ENCODE measurements around the gene SFMBT2.
"Not testable (repeated sequence)": the region's sequence is repeated elsewhere in the genome, so short reads cannot be mapped to it uniquely, and the experiment has no call there.

The SFMBT2 gene

GRCh38 chr10:7320072-7320471 lies 90.8 kb downstream of the SFMBT2 start:
- DNase-seq (ENCODE audit: low read depth): no peak

- DNase-seq (ENCODE audit: low read depth): no peak
Measured at GRCh38 chr10:7319632-7320031, 91.2 kb downstream of the SFMBT2 start.

- DNase-seq (ENCODE audit: low read depth): no peak
Measured at GRCh38 chr10:7318836-7319235, 92.0 kb downstream of the SFMBT2 start.

GRCh38 chr10:7317786-7318446 lies 92.9 kb downstream of the SFMBT2 start:
- no peak for DNase-seq (ENCODE audit: low read depth)

- DNase-seq (ENCODE audit: low read depth): no peak
Measured at GRCh38 chr10:7316839-7317238, 94.0 kb downstream of the SFMBT2 start.

- DNase-seq (ENCODE audit: low read depth): no peak
Measured at GRCh38 chr10:7315906-7316305, 94.9 kb downstream of the SFMBT2 start.

- DNase-seq (ENCODE audit: low read depth): no peak
Measured at GRCh38 chr10:7314170-7314569, 96.7 kb downstream of the SFMBT2 start.

- DNase-seq (ENCODE audit: low read depth): no peak
Measured at GRCh38 chr10:7312488-7312857, 98.4 kb downstream of the SFMBT2 start.

- not testable (repeated sequence) for DNase-seq (ENCODE audit: low read depth)
Measured at GRCh38 chr10:7311850-7312487, 98.9 kb downstream of the SFMBT2 start.

- no peak for DNase-seq (ENCODE audit: low read depth)
Measured at GRCh38 chr10:7311218-7311849, 99.5 kb downstream of the SFMBT2 start.

GRCh38 chr10:7310076-7310475 lies 100.8 kb downstream of the SFMBT2 start:
- DNase-seq (ENCODE audit: low read depth): no peak

GRCh38 chr10:7308826-7309225 lies 102.0 kb downstream of the SFMBT2 start:
- no peak for DNase-seq (ENCODE audit: low read depth)

GRCh38 chr10:7306616-7307015 lies 104.2 kb downstream of the SFMBT2 start:
- no peak for DNase-seq (ENCODE audit: low read depth)

GRCh38 chr10:7306147-7306546 lies 104.7 kb downstream of the SFMBT2 start:
- DNase-seq (ENCODE audit: low read depth): no peak

GRCh38 chr10:7305053-7305452 lies 105.8 kb downstream of the SFMBT2 start:
- DNase-seq (ENCODE audit: low read depth): no peak

GRCh38 chr10:7304110-7304509 lies 106.7 kb downstream of the SFMBT2 start:
- no peak for DNase-seq (ENCODE audit: low read depth)

GRCh38 chr10:7302930-7303557 lies 107.8 kb downstream of the SFMBT2 start:
- no peak for DNase-seq (ENCODE audit: low read depth)

GRCh38 chr10:7302392-7302906 lies 108.4 kb downstream of the SFMBT2 start:
- no peak for DNase-seq (ENCODE audit: low read depth)

GRCh38 chr10:7301006-7301778 lies 109.6 kb downstream of the SFMBT2 start:
- no peak for DNase-seq (ENCODE audit: low read depth)

- no peak for DNase-seq (ENCODE audit: low read depth)
Measured at GRCh38 chr10:7300384-7300971, 110.4 kb downstream of the SFMBT2 start.

GRCh38 chr10:7299601-7300325 lies 111.1 kb downstream of the SFMBT2 start:
- DNase-seq (ENCODE audit: low read depth): not testable (repeated sequence)

Measured in stimulated activated CD8-positive, alpha-beta memory T cell treated with anti-CD3 and anti-CD28 coated beads, Interleukin-12 subunit alpha, Interleukin-12 subunit beta, amount 100 ng/mL, for 4 hours (primary cell).